Calu3 (cell line): Measurements from ENCODE around the gene ABCB1. TPM values are rescaled to one million over a fixed set of nuclear protein-coding genes. Genes with fewer than 3 reads are reported as not detected.

ENCODE experiments used
- BruUV-seq: library from RNA; stranded (reverse); fragments of 400-500 nt; replicated peaks from 2 replicates; lab custom pipeline; 2021; lab: Mats Ljungman, UMichigan
- CTCF ChIA-PET: fragments of 300-600 bp; sonication (Branson Sonifier 250); formaldehyde crosslinking; loops from one replicate; lab custom pipeline; 2022; ENCODE audit warnings: antibody characterized with exemption; lab: Charles Lee
- DNase-seq: peaks from one replicate; pipeline ENCODE4 v3.0.0; 2022
- H3K27ac Mint-ChIP-seq: one replicate; pipeline ENCODE4 v1.8.0; 2022; ENCODE audit warnings: mixed read lengths; ENCODE audit not compliant: unreplicated experiment
- H3K27me3 Mint-ChIP-seq: one replicate; pipeline ENCODE4 v1.8.0; 2022; ENCODE audit warnings: mixed read lengths; ENCODE audit not compliant: unreplicated experiment
- H3K36me3 Mint-ChIP-seq: one replicate; pipeline ENCODE4 v1.8.0; 2022; ENCODE audit warnings: mild to moderate bottlenecking, moderate library complexity, mixed read lengths; ENCODE audit not compliant: insufficient read depth, unreplicated experiment
- H3K4me1 Mint-ChIP-seq: one replicate; pipeline ENCODE4 v1.8.0; 2022; ENCODE audit warnings: mild to moderate bottlenecking, low read depth, mixed read lengths; ENCODE audit not compliant: unreplicated experiment
- H3K4me3 Mint-ChIP-seq: one replicate; pipeline ENCODE4 v1.8.0; 2022; ENCODE audit warnings: mild to moderate bottlenecking, low read depth, moderate library complexity, mixed read lengths; ENCODE audit not compliant: unreplicated experiment
- H3K9me3 Mint-ChIP-seq: one replicate; pipeline ENCODE4 v1.8.0; 2022; ENCODE audit warnings: low read depth, mixed read lengths; ENCODE audit not compliant: unreplicated experiment
- CTCF ChIP-seq: fragments of 200-600 bp; IDR thresholded peaks from one replicate; pipeline ENCODE4 v1.8.0; 2022; ENCODE audit warnings: antibody characterized with exemption; ENCODE audit not compliant: unreplicated experiment
- intact Hi-C: fragments of 100-400 bp; cut with micrococcal nuclease; formaldehyde crosslinking; loops from one replicate; pipeline ENCODE4 v1.10.0; 2022; ENCODE audit not compliant: unreplicated experiment
- total RNA-seq: library from RNA; stranded (reverse); gene quantifications from 2 replicates; pipeline ENCODE4 v1.2.3, GENCODE V29; 2022

Gene ABCB1
- total RNA-seq, 1 experiment from 2014 or later, result 5.7 TPM

- Mint-ChIP-seq H3K9me3 (no peaks in the 10 kb centered on the region), H3K27me3 (no peaks in the 10 kb centered on the region), H3K36me3 (no peaks in the 10 kb centered on the region), H3K27ac (no peak overlapping the region), H3K4me3 (no peak overlapping the region), H3K4me1 (no peaks in the 10 kb centered on the region)
- no peak for TF ChIP-seq CTCF
- intact Hi-C loops, result no loop called here
- BruUV-seq, result no TSS peak
- CTCF ChIA-PET, result no interaction called here
- no peak for DNase-seq
Measured at GRCh38 chr7:87510411-87510875, 90.2 kb downstream of the ABCB1 start.

GRCh38 chr7:87507446-87507845 is 93.2 kb downstream of the ABCB1 start:
- CTCF ChIA-PET, result no interaction called here
- intact Hi-C loops, result loop anchor here (5.0 kb wide), 1 partner anchor 55 kb away; no protein-coding TSS in a partner anchor
- no peak overlapping the region for H3K4me3 Mint-ChIP-seq
- no peaks in the 10 kb centered on the region for H3K4me1 Mint-ChIP-seq
- H3K9me3 Mint-ChIP-seq, result no peaks in the 10 kb centered on the region
- no peak for TF ChIP-seq CTCF
- H3K27me3 Mint-ChIP-seq, result no peaks in the 10 kb centered on the region
- no peak for DNase-seq
- no peaks in the 10 kb centered on the region for H3K36me3 Mint-ChIP-seq
- no TSS peak for BruUV-seq
- no peak overlapping the region for H3K27ac Mint-ChIP-seq

GRCh38 chr7:87506246-87507180 is 94.2 kb downstream of the ABCB1 start:
- no peak for DNase-seq
- no peaks in the 10 kb centered on the region for H3K9me3 Mint-ChIP-seq
- peak; percentile 19 for TF ChIP-seq CTCF
- CTCF ChIA-PET, result interaction anchor here (0.9 to 1.2 kb wide), 4 partner anchors 13 to 122 kb away, joined by 3 to 4 read pairs (median 4); partner anchors contain the start of gene RUNDC3B
- H3K36me3 Mint-ChIP-seq, result no peaks in the 10 kb centered on the region
- H3K27me3 Mint-ChIP-seq, result no peaks in the 10 kb centered on the region
- intact Hi-C loops, result loop anchor here (1.0 to 5.0 kb wide), 4 partner anchors 56 to 605 kb away; no protein-coding TSS in a partner anchor
- no peak overlapping the region for H3K27ac Mint-ChIP-seq
- no TSS peak for BruUV-seq
- no peaks in the 10 kb centered on the region for H3K4me1 Mint-ChIP-seq
- H3K4me3 Mint-ChIP-seq, result no peak overlapping the region

- no peaks in the 10 kb centered on the region for H3K9me3 Mint-ChIP-seq
- no TSS peak for BruUV-seq
- TF ChIP-seq CTCF, result no peak
- H3K4me3 Mint-ChIP-seq, result no peak overlapping the region
- intact Hi-C loops, result loop anchor here (1.0 to 5.0 kb wide), 4 partner anchors 57 to 606 kb away; no protein-coding TSS in a partner anchor
- H3K27me3 Mint-ChIP-seq, result peaks cover 2% of the 10 kb centered on the region
- H3K4me1 Mint-ChIP-seq, result no peaks in the 10 kb centered on the region
- CTCF ChIA-PET, result interaction anchor here (0.9 to 1.2 kb wide), 4 partner anchors 12 to 122 kb away, joined by 3 to 4 read pairs (median 4); partner anchors contain the start of gene RUNDC3B
- no peak overlapping the region for H3K27ac Mint-ChIP-seq
- no peak for DNase-seq
- H3K36me3 Mint-ChIP-seq, result no peaks in the 10 kb centered on the region
Measured at GRCh38 chr7:87505557-87506245, 95.0 kb downstream of the ABCB1 start.
